ENCODE results near the gene DHX34.
"Not testable (repeated sequence)": the region's sequence is repeated elsewhere in the genome, so short reads cannot be mapped to it uniquely, and the experiment has no call there.

The DHX34 gene

GRCh38 chr19:47371261-47371660 lies 22.1 kb downstream of the DHX34 start:
- DNase-seq: no peak

- no peak for DNase-seq
Observed at GRCh38 chr19:47372603-47373002, 23.5 kb downstream of the DHX34 start.

- DNase-seq: no peak
Observed at GRCh38 chr19:47373246-47374240, 24.4 kb downstream of the DHX34 start.

GRCh38 chr19:47374876-47375693 lies 26.0 kb downstream of the DHX34 start:
- no peak for DNase-seq

GRCh38 chr19:47375694-47376588 lies 26.8 kb downstream of the DHX34 start:
- no peak for DNase-seq

GRCh38 chr19:47376589-47377144 lies 27.6 kb downstream of the DHX34 start:
- no peak for DNase-seq

GRCh38 chr19:47377208-47377701 lies 28.1 kb downstream of the DHX34 start:
- no peak for DNase-seq

- DNase-seq: no peak
Observed at GRCh38 chr19:47377801-47378200, 28.7 kb downstream of the DHX34 start.

GRCh38 chr19:47378246-47378645 lies 29.1 kb downstream of the DHX34 start:
- DNase-seq: no peak

GRCh38 chr19:47379381-47379938 lies 30.3 kb downstream of the DHX34 start:
- no peak for DNase-seq

- DNase-seq: no peak
Observed at GRCh38 chr19:47380559-47380958, 31.4 kb downstream of the DHX34 start.

GRCh38 chr19:47381121-47381520 lies 32.0 kb downstream of the DHX34 start:
- DNase-seq: no peak

GRCh38 chr19:47381653-47382279 lies 32.7 kb downstream of the DHX34 start:
- DNase-seq: peak; percentile 54 to 87

- DNase-seq: not testable (repeated sequence)
Observed at GRCh38 chr19:47383890-47384289, 34.8 kb downstream of the DHX34 start.

GRCh38 chr19:47384533-47384932 lies 35.4 kb downstream of the DHX34 start:
- DNase-seq: not testable (repeated sequence)

- not testable (repeated sequence) for DNase-seq
Observed at GRCh38 chr19:47386582-47386981, 37.5 kb downstream of the DHX34 start.

- DNase-seq: not testable (repeated sequence)
Observed at GRCh38 chr19:47387623-47388022, 38.5 kb downstream of the DHX34 start.

GRCh38 chr19:47388721-47389120 lies 39.6 kb downstream of the DHX34 start:
- DNase-seq: peak; percentile 89 to 90

GRCh38 chr19:47389150-47389556 lies 40.0 kb downstream of the DHX34 start:
- peak; percentile 98 to 99 for DNase-seq

- no peak for DNase-seq
Observed at GRCh38 chr19:47390533-47391488, 41.7 kb downstream of the DHX34 start.

Measured in inflammatory macrophage (primary cell).